Lower lobe of right lung (tissue), 2 donors: Measurements from ENCODE around the gene COL2A1. TPM values are rescaled to one million over a fixed set of nuclear protein-coding genes. Genes with fewer than 3 reads are reported as not detected.

Experiments used
- ATAC-seq, 2 donors: fragments of 200-7000 bp; cut with Tn5 transposase; one replicate each; pipeline ENCODE4 v1.9.1; 2020 to 2022; ENCODE audit warnings: mild to moderate bottlenecking in 2 of 2, moderate library complexity in 2 of 2
- DNase-seq: peaks from one replicate; pipeline ENCODE4 v3.0.0-alpha.2; 2020
- H3K27ac ChIP-seq: fragments of 200-600 bp; one replicate; pipeline ENCODE4 v1.8.0; 2022
- H3K27me3 ChIP-seq: fragments of 200-600 bp; one replicate; pipeline ENCODE4 v1.8.0; 2022; ENCODE audit warnings: low read depth
- H3K36me3 ChIP-seq: fragments of 200-600 bp; one replicate; pipeline ENCODE4 v1.8.0; 2022; ENCODE audit warnings: mild to moderate bottlenecking
- H3K4me1 ChIP-seq: fragments of 200-600 bp; one replicate; pipeline ENCODE4 v1.8.0; 2022
- H3K4me3 ChIP-seq: fragments of 200-600 bp; one replicate; pipeline ENCODE4 v1.8.0; 2022; ENCODE audit warnings: mild to moderate bottlenecking
- H3K9me3 ChIP-seq: fragments of 200-600 bp; one replicate; pipeline ENCODE4 v1.8.0; 2022
- CTCF ChIP-seq: fragments of 200-600 bp; IDR thresholded peaks from one replicate; pipeline ENCODE4 v1.8.0; 2022; ENCODE audit warnings: antibody characterized with exemption, mild to moderate bottlenecking
- intact Hi-C: fragments of 100-400 bp; cut with DNase I; formaldehyde crosslinking; loops from one replicate; pipeline ENCODE4 v1.11.0; 2022
- total RNA-seq: library from RNA; stranded (reverse); fragmentation: NEBNext Ultra II Directional; extraction: Animal tissue kit (Norgen Biotek cat#: 25700); gene quantifications from one replicate; pipeline ENCODE4 v1.2.1, GENCODE V29; 2021
- donor health status: DM: no; HTN: yes; CAD: no; lungs with severe emphysema.

COL2A1 gene
- total RNA-seq, 1 donor from 2014 or later, result not detected

- H3K27me3 ChIP-seq, result no peaks in the 10 kb centered on the region
- H3K4me1 ChIP-seq, result no peaks in the 10 kb centered on the region
- no peaks in the 10 kb centered on the region for H3K36me3 ChIP-seq
- H3K9me3 ChIP-seq, result no peaks in the 10 kb centered on the region
- DNase-seq, result no peak
- intact Hi-C loops, result no loop called here
- ATAC-seq, result no peak
- TF ChIP-seq CTCF, result no peak
- no peak overlapping the region for H3K4me3 ChIP-seq
- H3K27ac ChIP-seq, result no peak overlapping the region
Measured at GRCh38 chr12:47988073-47989022, 15.9 kb downstream of the COL2A1 start.

- no peak for DNase-seq
- Histone ChIP-seq H3K4me3 (no peak overlapping the region), H3K27ac (no peak overlapping the region), H3K9me3 (no peaks in the 10 kb centered on the region), H3K36me3 (no peaks in the 10 kb centered on the region), H3K4me1 (no peaks in the 10 kb centered on the region), H3K27me3 (peaks cover 4% of the 10 kb centered on the region)
- ATAC-seq, result no peak
- intact Hi-C loops, result no loop called here
- TF ChIP-seq CTCF, result no peak
Measured at GRCh38 chr12:47987411-47988072, 16.7 kb downstream of the COL2A1 start.

- H3K9me3 ChIP-seq, result no peaks in the 10 kb centered on the region
- H3K4me1 ChIP-seq, result no peaks in the 10 kb centered on the region
- no peak for TF ChIP-seq CTCF
- H3K27ac ChIP-seq, result no peak overlapping the region
- no peak overlapping the region for H3K4me3 ChIP-seq
- no peaks in the 10 kb centered on the region for H3K36me3 ChIP-seq
- DNase-seq (no peak), ATAC-seq (no peak)
- intact Hi-C loops, result no loop called here
- H3K27me3 ChIP-seq, result peaks cover 6% of the 10 kb centered on the region
Measured at GRCh38 chr12:47986832-47987231, 17.4 kb downstream of the COL2A1 start.

GRCh38 chr12:47986291-47986660 lies 18.0 kb downstream of the COL2A1 start:
- no peak overlapping the region for H3K27ac ChIP-seq
- no peak for DNase-seq
- no peak for TF ChIP-seq CTCF
- H3K27me3 ChIP-seq, result peaks cover 6% of the 10 kb centered on the region
- intact Hi-C loops, result no loop called here
- H3K4me1 ChIP-seq, result no peaks in the 10 kb centered on the region
- H3K9me3 ChIP-seq, result no peaks in the 10 kb centered on the region
- no peaks in the 10 kb centered on the region for H3K36me3 ChIP-seq
- H3K4me3 ChIP-seq, result no peak overlapping the region
- no peak for ATAC-seq

GRCh38 chr12:47985596-47986290 lies 18.5 kb downstream of the COL2A1 start:
- H3K27ac ChIP-seq, result no peak overlapping the region
- H3K27me3 ChIP-seq, result peaks cover 6% of the 10 kb centered on the region
- no peaks in the 10 kb centered on the region for H3K36me3 ChIP-seq
- TF ChIP-seq CTCF, result no peak
- H3K4me3 ChIP-seq, result no peak overlapping the region
- intact Hi-C loops, result no loop called here
- no peaks in the 10 kb centered on the region for H3K9me3 ChIP-seq
- no peak for ATAC-seq
- no peak for DNase-seq
- H3K4me1 ChIP-seq, result no peaks in the 10 kb centered on the region
